NCI-H1694 (cell line): ENCODE measurements around the gene OPCML.

ENCODE experiments used
- DNase-seq: peaks from one replicate; lab custom pipeline; 2025; lab: John Stamatoyannopoulos, UW

The OPCML gene

DNA sequence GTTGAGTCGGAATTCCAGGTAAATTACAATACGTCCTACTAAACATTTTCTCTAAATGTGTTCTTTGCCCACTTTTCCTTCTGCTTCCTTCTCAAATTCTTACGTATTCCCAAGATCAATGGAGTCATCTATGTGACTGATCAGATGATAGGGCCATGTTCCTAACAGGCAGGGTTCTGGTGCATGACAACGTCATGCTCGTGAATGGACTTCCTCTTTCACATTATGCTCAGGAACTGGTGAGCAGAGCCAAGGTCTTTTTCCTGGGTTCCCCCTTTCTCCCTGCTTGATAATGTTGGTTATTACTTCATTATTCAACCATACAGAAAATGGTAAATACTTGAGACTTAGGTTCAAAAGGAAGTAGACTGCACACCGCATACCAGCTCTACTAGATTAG is 789.4 kb downstream of the OPCML start:
- DNase-seq, result no peak

DNA sequence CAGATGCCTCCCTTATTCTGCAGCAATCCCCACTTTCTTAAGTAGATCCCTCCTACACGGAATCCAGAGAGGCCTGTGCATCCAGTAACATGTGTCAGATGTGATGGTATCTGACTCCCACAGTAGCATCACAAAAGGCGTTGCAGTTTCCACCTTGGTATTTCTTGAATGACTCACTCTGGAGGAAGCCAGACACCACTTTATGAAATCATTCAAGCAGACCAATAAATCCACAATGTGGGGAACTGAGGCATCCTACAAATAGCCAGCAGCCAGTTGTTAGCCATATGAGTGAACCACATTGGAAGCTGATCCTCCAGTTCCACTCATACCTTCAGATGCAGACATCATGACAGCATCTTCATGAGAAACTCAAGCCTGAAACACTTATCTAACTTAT is 798.1 kb downstream of the OPCML start:
- DNase-seq, result no peak

DNA sequence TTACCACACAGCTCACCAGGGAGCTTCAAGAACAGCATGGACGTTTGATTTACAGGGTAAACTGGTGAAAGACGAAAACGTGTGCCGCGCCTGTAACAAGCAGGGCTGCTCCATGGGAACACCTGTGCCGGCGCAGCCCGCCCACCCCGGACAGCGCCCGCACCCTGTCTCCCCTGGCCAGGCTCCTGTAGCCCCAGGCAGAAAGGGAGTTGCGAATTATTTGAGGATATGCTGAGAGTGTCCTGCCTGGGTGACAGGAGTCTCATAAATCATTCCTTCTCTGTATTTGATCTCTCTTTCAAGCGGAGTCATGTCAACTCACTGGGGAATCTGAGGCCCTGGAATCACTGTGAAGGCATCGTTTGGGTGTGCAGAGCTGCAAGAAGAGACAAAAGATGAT is 804.3 kb downstream of the OPCML start:
- no peak for DNase-seq

DNA sequence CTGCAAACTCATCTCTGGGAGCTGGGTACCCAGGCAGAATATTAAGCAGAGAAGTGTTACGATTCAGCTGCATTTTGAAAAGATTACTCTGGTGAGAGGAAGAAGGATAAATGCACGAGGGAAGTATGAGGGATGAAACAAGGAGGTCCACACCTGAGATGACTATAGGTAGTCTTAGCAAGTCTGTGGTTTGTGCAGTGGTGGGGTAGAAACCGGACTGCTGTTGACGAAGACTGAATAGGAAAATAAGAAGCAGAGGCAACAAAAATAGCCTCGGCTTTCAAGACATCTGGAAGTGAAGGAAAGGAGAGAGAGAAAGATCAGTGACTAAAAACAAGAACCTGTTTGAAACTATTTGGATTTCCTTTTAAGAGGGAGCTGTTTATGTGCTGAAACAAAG is 810.8 kb downstream of the OPCML start:
- no peak for DNase-seq

- DNase-seq, result peak; percentile 36
These were observed 812.6 kb downstream of the OPCML start for GRCh38 chr11:132719684-132720083.

DNA sequence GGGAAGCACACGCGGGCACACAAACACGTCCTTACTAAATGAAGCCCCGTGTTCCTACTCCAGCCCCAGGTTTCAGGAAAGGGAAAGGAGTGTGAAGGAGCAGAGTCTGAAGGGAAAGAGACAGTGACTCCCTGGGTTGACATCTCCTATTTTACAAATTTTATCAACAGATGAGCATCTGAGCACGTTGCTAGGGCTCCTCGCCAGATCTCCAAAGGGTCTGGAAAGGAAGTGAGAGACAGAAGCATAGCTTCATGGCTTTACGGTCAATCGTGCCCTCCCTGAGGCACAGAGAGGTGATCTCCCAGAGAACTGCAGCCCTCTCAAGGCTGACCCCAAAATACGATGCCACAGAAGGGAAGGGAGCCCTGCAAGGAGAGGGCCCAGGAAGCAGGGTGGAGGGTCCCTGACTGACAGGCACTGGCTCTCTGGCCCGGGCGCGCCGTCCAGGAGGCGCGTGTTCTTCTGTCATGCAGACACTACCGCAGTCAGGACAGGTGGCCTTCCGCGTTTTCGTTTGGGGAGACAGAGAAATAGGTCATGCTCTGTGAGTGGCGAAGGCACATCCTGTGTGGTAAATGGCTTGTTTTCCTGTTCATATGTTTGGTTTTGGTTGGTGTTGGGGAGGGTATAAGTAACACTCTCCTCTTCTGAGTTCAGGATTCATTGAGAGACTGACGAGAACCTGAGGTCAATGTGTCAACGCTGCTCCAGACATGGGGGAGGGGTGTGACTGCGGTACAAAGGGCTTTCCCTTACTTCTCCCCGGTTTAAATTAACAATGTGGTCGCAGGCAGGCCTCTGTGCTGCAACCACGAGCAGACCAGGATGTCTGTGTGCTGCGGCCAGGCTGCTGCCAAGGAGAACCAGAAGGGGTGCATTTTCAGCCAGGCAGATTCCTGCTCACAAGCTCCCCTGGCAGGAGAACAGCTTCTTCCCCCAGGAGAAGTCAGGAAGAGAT is 813.3 kb downstream of the OPCML start:
- DNase-seq, result peak; percentile 26

DNA sequence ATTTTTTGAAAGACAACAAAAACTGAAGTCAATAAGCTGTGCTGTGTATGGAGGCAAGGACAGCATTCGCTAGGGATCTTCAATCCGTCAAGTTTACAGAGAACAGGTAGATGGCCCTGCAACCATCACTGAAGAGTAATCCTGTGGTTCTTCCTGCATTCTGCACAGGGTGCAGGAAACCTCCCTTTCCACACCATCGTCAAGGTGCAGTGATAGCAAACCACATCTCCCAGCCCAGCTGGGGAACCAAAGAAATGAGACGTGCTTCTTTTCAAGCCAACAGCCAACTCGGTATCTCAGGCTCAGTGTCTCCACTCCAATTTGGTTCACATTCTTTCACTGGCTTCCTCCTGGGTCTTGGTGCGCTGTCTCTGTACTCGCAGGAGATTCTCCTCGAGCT is 814.5 kb downstream of the OPCML start:
- no peak for DNase-seq

DNA sequence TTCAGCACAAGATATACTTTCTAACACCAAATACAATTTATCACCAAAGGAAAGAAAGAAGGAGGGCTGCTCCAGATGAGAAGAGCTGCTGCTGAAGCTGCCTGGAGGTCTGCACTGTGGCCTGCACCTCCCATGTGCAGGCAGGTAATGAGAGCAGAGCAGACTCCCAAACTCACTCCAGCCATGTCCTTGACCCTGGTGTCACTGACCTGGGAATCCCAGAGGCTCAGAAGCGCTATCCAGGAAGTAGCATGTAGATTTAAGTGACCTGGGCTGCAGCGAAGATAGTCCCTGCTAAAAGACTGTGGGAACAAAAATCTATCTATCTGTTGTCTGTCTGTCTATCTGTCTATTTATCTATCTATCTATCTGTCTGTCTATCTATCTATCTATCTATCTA is 816.3 kb downstream of the OPCML start:
- DNase-seq, result no peak

DNA sequence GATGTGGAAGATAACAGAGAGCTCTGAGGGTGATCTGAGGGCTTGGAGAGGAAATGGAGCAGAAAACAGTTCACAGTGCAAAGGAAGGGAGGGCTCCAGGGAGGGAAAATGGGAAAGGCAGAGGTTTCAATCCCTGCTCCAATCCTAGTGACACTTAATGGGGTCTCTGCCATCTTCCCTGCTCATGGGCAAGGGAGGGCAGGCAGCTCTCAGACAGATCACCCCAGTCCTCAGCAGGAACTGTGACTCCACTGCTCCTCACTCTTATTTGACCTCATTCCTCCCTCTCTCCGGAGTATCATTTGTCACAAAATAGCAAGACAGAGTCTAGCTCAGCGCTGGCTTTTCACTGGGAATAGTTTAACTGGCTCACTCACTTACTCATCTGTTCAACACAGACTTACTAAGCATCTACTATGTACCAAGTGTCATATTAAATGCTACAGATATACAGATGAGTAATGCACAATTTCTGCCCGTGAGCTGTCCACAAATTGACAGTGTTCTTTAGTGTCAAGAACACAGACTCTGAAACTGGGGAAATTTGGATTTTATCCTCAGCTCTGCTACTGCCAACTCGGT is 817.4 kb downstream of the OPCML start:
- no peak for DNase-seq

DNA sequence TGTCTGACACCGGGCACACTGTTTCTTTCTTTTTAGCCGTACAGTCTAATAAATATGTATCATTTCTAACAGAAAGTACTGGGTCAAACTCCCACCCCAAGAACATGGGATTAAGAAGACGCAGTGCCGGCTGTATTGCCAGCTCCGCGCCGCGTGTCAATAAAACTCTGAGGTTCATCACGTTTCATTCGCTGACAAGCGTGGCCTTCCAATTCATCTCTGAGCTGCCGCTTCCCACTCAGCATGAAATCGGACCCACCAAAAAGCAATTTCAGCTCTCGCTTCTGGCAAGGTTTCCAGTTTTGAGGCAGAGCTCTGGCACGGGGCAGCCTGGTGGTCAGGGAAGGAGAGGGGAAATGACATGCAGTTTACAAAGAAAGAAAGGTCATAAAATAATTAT is 819.8 kb downstream of the OPCML start:
- no peak for DNase-seq

GRCh38 chr11:132704781-132705375 is 827.4 kb downstream of the OPCML start:
- no peak for DNase-seq

DNA sequence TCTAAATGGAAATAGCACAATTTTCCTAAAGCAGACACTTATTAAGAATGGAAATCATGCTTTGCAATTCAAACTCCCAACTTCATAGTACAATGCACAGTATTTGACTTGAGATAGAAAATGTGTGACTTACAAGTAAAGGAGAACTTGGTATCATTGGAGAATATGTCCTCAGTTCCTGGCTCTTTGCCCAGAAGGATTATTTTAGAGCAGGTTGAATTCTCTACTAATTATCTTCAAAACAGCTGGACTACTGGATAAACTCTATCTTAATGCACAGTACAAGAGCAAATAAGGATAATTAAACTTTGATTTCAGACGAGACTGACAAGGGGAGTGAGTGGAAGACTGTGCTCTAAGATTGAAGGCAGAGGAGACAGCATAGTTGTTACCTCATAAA is 839.4 kb downstream of the OPCML start:
- DNase-seq, result no peak

DNA sequence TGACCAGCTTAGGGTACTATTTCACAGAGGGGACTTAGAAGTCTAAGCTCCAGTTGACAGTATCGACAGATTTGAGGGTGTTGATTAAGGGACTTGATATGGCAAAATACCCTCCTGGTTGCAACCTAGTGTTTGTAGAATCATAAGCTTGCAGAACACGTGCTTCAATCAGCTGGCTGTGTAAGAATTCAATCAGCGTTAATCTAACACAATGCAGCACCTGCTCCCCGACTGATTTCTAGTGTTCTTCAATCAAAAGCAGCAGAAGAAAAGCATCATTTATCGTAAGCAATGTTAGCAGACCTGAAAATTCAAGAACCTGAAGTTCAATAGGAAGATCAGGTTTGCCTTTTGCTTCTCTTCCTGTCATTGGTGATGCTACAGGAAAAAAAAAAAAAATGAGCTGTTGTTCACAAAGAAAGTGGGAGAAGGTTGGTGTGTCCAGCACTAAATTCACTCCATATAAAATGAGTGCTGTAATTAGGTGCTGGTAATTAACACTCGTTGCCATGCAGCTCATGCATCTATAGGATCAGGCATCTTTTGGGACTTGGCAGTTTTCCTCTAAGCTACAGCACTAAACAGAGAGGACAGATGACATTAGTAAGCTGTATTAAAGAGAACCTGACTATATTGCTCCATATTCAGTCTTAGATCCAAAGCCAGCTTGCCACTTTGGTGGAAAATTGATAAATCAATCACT is 840.3 kb downstream of the OPCML start:
- no peak for DNase-seq

DNA sequence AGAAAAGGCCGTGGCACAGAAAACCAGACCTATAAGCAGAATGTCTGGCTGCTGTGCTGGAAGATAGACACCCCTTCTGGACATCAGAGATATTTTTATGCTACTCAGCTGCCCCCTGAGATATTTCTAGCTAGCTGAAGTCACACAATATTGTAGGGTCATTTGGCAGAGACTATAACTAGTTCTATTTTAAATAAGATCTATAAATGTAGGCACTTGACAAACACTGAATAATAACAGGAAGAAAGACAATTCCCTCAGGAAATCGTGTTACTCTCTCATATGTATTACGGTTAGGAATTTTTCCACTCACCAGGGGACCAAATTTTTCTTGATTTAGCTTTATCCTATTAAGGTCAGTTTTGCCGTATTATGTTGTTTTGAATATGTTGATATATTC is 845.4 kb downstream of the OPCML start:
- DNase-seq, result no peak

DNA sequence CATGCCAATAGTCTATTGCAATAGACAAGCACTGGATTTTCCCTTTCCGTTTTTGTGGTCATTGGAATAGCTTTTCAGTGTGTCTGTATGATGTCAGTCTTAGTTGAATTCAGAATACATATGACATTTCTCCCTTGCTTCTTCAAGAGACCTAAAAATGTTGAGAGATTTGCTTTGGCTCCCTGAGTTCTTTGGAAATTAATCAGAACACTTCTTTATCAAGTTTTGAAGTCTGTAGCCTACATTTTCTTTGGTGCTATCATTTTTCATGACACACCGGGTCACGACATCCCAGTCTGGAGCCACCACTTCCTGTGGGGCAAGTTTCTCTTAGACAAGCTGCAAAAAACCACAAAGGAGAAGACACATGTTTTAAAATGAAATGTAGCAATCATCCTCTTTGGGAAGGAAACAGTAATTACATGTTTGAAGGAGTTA is 847.1 kb downstream of the OPCML start:
- DNase-seq, result no peak

- DNase-seq, result no peak
These were observed 848.7 kb downstream of the OPCML start for GRCh38 chr11:132683602-132684001.

DNA sequence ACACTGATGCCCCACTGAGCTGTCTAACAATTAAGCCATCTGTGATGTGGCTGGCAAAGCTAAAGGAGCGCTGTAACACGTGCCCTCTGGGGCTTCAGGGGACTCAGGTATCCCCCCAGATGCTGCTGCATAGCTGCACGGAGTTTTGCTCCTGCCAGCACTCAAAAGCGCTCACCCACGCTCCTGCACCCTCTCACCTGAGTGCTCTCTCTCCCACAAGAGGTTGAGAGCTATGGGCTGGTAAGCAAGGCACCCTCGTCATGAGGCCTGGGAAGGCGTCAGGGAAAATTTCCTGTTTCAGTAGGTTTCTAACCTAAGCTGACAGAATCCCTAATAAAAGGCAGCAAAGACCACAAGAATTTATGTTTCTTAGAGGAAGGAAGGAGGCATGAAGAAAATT is 850.3 kb downstream of the OPCML start:
- DNase-seq, result no peak

GRCh38 chr11:132680584-132680983 is 851.7 kb downstream of the OPCML start:
- DNase-seq, result no peak

GRCh38 chr11:132674151-132674550 is 858.1 kb downstream of the OPCML start:
- DNase-seq, result no peak

DNA sequence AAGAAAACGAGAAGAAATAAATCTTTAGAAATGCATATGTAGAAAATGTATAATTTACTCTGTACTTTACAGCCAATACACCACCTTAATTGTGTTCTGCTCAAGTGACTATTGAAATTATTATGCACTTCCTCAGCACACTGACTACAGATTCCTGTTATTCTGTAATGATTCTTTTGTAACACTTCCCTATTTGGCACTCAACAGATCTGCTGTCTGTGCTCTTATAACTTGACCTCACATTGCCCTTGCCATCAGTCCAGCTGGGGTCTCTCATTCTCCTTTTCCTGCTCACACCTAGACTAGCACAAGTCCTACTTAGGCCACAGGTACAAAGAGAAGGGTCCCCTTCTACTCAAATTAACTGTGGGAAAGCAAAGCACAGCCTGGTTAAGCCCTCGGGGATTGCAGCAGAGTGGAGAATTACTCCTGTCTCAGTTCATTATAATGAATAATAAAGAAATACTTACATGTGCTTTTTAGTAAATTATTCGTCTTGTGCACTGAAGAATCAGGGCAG is 860.4 kb downstream of the OPCML start:
- no peak for DNase-seq

GRCh38 chr11:132670921-132671675 is 861.2 kb downstream of the OPCML start:
- peak; percentile 45 for DNase-seq

GRCh38 chr11:132669949-132670348 is 862.4 kb downstream of the OPCML start:
- no peak for DNase-seq
